SU-DHL-6 (cell line): Measurements from ENCODE around the gene DENND1B.

Experiments used
- EZH2phosphoT487 ChIP-seq: fragments of 200-600 bp; sonication (generic), shearing (Covaris generic); conservative IDR thresholded peaks from 2 replicates; pipeline ENCODE4 v1.6.1; 2018; ENCODE audit warnings: mild to moderate bottlenecking, antibody characterized with exemption, low read length, moderate library complexity, mixed read lengths
- TF ChIP-seq, protein P1 (sequence below): fragments of 200-600 bp; sonication (generic); IDR thresholded peaks from one replicate; pipeline ENCODE4 v1.5.1; 2017; ENCODE audit warnings: antibody characterized with exemption, mild to moderate bottlenecking, low read length, moderate library complexity; ENCODE audit not compliant: insufficient read depth, poor library complexity, severe bottlenecking

- TF ChIP-seq, protein P1, sequence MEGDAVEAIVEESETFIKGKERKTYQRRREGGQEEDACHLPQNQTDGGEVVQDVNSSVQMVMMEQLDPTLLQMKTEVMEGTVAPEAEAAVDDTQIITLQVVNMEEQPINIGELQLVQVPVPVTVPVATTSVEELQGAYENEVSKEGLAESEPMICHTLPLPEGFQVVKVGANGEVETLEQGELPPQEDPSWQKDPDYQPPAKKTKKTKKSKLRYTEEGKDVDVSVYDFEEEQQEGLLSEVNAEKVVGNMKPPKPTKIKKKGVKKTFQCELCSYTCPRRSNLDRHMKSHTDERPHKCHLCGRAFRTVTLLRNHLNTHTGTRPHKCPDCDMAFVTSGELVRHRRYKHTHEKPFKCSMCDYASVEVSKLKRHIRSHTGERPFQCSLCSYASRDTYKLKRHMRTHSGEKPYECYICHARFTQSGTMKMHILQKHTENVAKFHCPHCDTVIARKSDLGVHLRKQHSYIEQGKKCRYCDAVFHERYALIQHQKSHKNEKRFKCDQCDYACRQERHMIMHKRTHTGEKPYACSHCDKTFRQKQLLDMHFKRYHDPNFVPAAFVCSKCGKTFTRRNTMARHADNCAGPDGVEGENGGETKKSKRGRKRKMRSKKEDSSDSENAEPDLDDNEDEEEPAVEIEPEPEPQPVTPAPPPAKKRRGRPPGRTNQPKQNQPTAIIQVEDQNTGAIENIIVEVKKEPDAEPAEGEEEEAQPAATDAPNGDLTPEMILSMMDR = no peak
- no peak for TF ChIP-seq EZH2phosphoT487
Measured at GRCh38 chr1:197683895-197684553, 91.3 kb downstream of the DENND1B start.
